Stimulated activated naive CD8-positive, alpha-beta T cell treated with anti-CD3 and anti-CD28 coated beads, Interleukin-15, amount 100 ng/mL, for 72 hours (primary cell): ENCODE data around the gene ATP13A3.
"Not testable (repeated sequence)": the region's sequence is repeated elsewhere in the genome, so short reads cannot be mapped to it uniquely, and the experiment has no call there.

Experiments
- ATAC-seq: fragments of 150-1000 bp; cut with Tn5 transposase; 2 replicates; pipeline ENCODE4 v1.10.0; 2021; ENCODE audit warnings: mild to moderate bottlenecking, moderate library complexity
- DNase-seq, 2 donors: peaks; one replicate each; pipeline ENCODE4 v3.0.0; 2021 to 2022
- H3K27ac Mint-ChIP-seq, 2 donors: one replicate each; pipeline ENCODE4 v1.8.0; 2022; ENCODE audit warnings: mild to moderate bottlenecking in 2 of 2, mixed read lengths in 2 of 2, moderate library complexity in 2 of 2
- H3K27me3 Mint-ChIP-seq: one replicate; pipeline ENCODE4 v1.8.0; 2022; ENCODE audit warnings: mixed read lengths
- H3K4me1 Mint-ChIP-seq: one replicate; pipeline ENCODE4 v1.8.0; 2022; ENCODE audit warnings: mild to moderate bottlenecking, mixed read lengths
- H3K4me3 Mint-ChIP-seq, 2 donors: one replicate each; pipeline ENCODE4 v1.8.0; 2022; ENCODE audit warnings: mild to moderate bottlenecking in 2 of 2, mixed read lengths in 2 of 2, moderate library complexity in 1 of 2
- H3K9me3 Mint-ChIP-seq, 2 donors: one replicate each; pipeline ENCODE4 v1.8.0; 2022; ENCODE audit warnings: mixed read lengths in 2 of 2

ATP13A3 gene

GRCh38 chr3:194486540-194487288 is at the start of gene ATP13A3:
TSS of gene ATP13A3 (minus strand) at chr3:194487002. CDS start at chr3:194462190, 24,812 bp downstream.
- no peaks in the 10 kb centered on the region for H3K9me3 Mint-ChIP-seq
- H3K27me3 Mint-ChIP-seq, result no peaks in the 10 kb centered on the region
- H3K4me1 Mint-ChIP-seq, result peaks cover 54% of the 10 kb centered on the region
- H3K27ac Mint-ChIP-seq, result peak within 1 kb of the TSS; percentile 90 to 93
- ATAC-seq (peak; percentile 86), DNase-seq (peak; percentile 89 to 91)
- H3K4me3 Mint-ChIP-seq, result peak within 1 kb of the TSS; percentile 89

GRCh38 chr3:194535199-194535598 is 48.4 kb upstream of the ATP13A3 start:
- not testable (repeated sequence) for H3K4me3 Mint-ChIP-seq, H3K4me1 Mint-ChIP-seq, H3K27me3 Mint-ChIP-seq, H3K27ac Mint-ChIP-seq, ATAC-seq, DNase-seq
- peaks cover 15 to 20% of the 10 kb centered on the region in 2 donors for H3K9me3 Mint-ChIP-seq

- ATAC-seq, result no peak
- Mint-ChIP-seq H3K27ac (no peak overlapping the region), H3K27me3 (no peaks in the 10 kb centered on the region), H3K9me3 (peaks cover 15 to 20% of the 10 kb centered on the region in 2 donors), H3K4me3 (no peak overlapping the region), H3K4me1 (peaks cover 9% of the 10 kb centered on the region)
- no peak for DNase-seq
These were observed 47.4 kb upstream of the ATP13A3 start for GRCh38 chr3:194534243-194534642.

- no peak overlapping the region for H3K4me3 Mint-ChIP-seq
- peaks cover 15 to 20% of the 10 kb centered on the region in 2 donors for H3K9me3 Mint-ChIP-seq
- peaks cover 5% of the 10 kb centered on the region for H3K4me1 Mint-ChIP-seq
- no peaks in the 10 kb centered on the region for H3K27me3 Mint-ChIP-seq
- no peak overlapping the region for H3K27ac Mint-ChIP-seq
- ATAC-seq (no peak), DNase-seq (no peak)
These were observed 45.8 kb upstream of the ATP13A3 start for GRCh38 chr3:194532591-194532990.

- H3K9me3 Mint-ChIP-seq, result no peaks in the 10 kb centered on the region
- DNase-seq, result no peak
These were observed 40.9 kb upstream of the ATP13A3 start for GRCh38 chr3:194527726-194528125.

GRCh38 chr3:194526164-194526563 is 39.4 kb upstream of the ATP13A3 start:
- DNase-seq (no peak), ATAC-seq (no peak)
- Mint-ChIP-seq H3K27ac (no peak overlapping the region), H3K9me3 (no peaks in the 10 kb centered on the region), H3K4me1 (peaks cover 1% of the 10 kb centered on the region), H3K4me3 (no peak overlapping the region), H3K27me3 (no peaks in the 10 kb centered on the region)

More at GRCh38 chr3:194527726-194528125, 40.9 kb upstream of the ATP13A3 start:
- Mint-ChIP-seq H3K4me1 (no peaks in the 10 kb centered on the region), H3K27me3 (no peaks in the 10 kb centered on the region), H3K27ac (no peak overlapping the region), H3K4me3 (no peak overlapping the region)
- ATAC-seq, result no peak

GRCh38 chr3:194522579-194523046 is 35.8 kb upstream of the ATP13A3 start:
- DNase-seq (no peak), ATAC-seq (no peak)
- Mint-ChIP-seq H3K4me3 (no peak overlapping the region), H3K4me1 (peaks cover 23% of the 10 kb centered on the region), H3K9me3 (peaks cover 0 to 8% of the 10 kb centered on the region in 2 donors), H3K27me3 (peaks cover 10% of the 10 kb centered on the region), H3K27ac (no peak overlapping the region)

- Mint-ChIP-seq H3K27ac (no peak overlapping the region), H3K4me3 (no peak overlapping the region), H3K27me3 (peaks cover 10% of the 10 kb centered on the region), H3K9me3 (peaks cover 0 to 8% of the 10 kb centered on the region in 2 donors), H3K4me1 (peaks cover 23% of the 10 kb centered on the region)
- ATAC-seq (no peak), DNase-seq (no peak)
These were observed 34.9 kb upstream of the ATP13A3 start for GRCh38 chr3:194521510-194522260.

GRCh38 chr3:194520682-194521162 is 33.9 kb upstream of the ATP13A3 start:
- not testable (repeated sequence) for H3K9me3 Mint-ChIP-seq, H3K27ac Mint-ChIP-seq, H3K27me3 Mint-ChIP-seq
- Mint-ChIP-seq H3K4me3 (peak overlapping the region in 1 of 2 donors; percentile 5), H3K4me1 (peaks cover 23% of the 10 kb centered on the region)
- ATAC-seq, result peak; percentile 96
- peak; percentile 14 to 69 for DNase-seq

GRCh38 chr3:194520201-194520600 is 33.4 kb upstream of the ATP13A3 start:
- not testable (repeated sequence) for H3K9me3 Mint-ChIP-seq, H3K4me3 Mint-ChIP-seq, H3K27me3 Mint-ChIP-seq, ATAC-seq, DNase-seq, H3K27ac Mint-ChIP-seq
- peaks cover 23% of the 10 kb centered on the region for H3K4me1 Mint-ChIP-seq

- no peak for ATAC-seq
- H3K9me3 Mint-ChIP-seq, result peaks cover 0 to 8% of the 10 kb centered on the region in 2 donors
- no peak for DNase-seq
- H3K4me1 Mint-ChIP-seq, result peaks cover 23% of the 10 kb centered on the region
- H3K27me3 Mint-ChIP-seq, result peaks cover 10% of the 10 kb centered on the region
- no peak overlapping the region for H3K27ac Mint-ChIP-seq
- no peak overlapping the region for H3K4me3 Mint-ChIP-seq
These were observed 31.9 kb upstream of the ATP13A3 start for GRCh38 chr3:194518652-194519051.

- Mint-ChIP-seq H3K4me3 (no peak overlapping the region), H3K27me3 (peaks cover 10% of the 10 kb centered on the region), H3K27ac (no peak overlapping the region), H3K4me1 (peaks cover 23% of the 10 kb centered on the region), H3K9me3 (peaks cover 0 to 8% of the 10 kb centered on the region in 2 donors)
- ATAC-seq (no peak), DNase-seq (no peak)
These were observed 30.5 kb upstream of the ATP13A3 start for GRCh38 chr3:194517333-194517732.

- DNase-seq (no peak), ATAC-seq (no peak)
- H3K27ac Mint-ChIP-seq, result no peak overlapping the region
- no peaks in the 10 kb centered on the region for H3K27me3 Mint-ChIP-seq
- H3K4me3 Mint-ChIP-seq, result no peak overlapping the region
- H3K4me1 Mint-ChIP-seq, result peaks cover 7% of the 10 kb centered on the region
- no peaks in the 10 kb centered on the region for H3K9me3 Mint-ChIP-seq
These were observed 27.8 kb upstream of the ATP13A3 start for GRCh38 chr3:194514626-194515025.

- Mint-ChIP-seq H3K27me3 (no peaks in the 10 kb centered on the region), H3K4me3 (no peak overlapping the region), H3K27ac (no peak overlapping the region), H3K9me3 (no peaks in the 10 kb centered on the region), H3K4me1 (no peaks in the 10 kb centered on the region)
- DNase-seq (no peak), ATAC-seq (no peak)
These were observed 26.2 kb upstream of the ATP13A3 start for GRCh38 chr3:194512895-194513601.
